ENCODE results near the gene FARP1. TPM values are rescaled to one million over a fixed set of nuclear protein-coding genes. Genes with fewer than 3 reads are reported as not detected.

FARP1 gene
- total RNA-seq, 2 donors from 2014 or later, result 0.76 to 0.87 TPM

GRCh38 chr13:98187965-98188261, 45.0 kb downstream of the FARP1 start:
- Mint-ChIP-seq H3K27ac (no peak overlapping the region), H3K27me3 (peaks cover 26% of the 10 kb centered on the region), H3K4me3 (no peak overlapping the region), H3K4me1 (no peaks in the 10 kb centered on the region), H3K36me3 (ENCODE audit: low read depth) (peaks cover 2% of the 10 kb centered on the region)
- ATAC-seq (no peak), DNase-seq (no peak)
- no peaks in the 10 kb centered on the region for H3K9me3 ChIP-seq (ENCODE audit: control insufficient read depth, low read length, poor library complexity, severe bottlenecking)

DNA sequence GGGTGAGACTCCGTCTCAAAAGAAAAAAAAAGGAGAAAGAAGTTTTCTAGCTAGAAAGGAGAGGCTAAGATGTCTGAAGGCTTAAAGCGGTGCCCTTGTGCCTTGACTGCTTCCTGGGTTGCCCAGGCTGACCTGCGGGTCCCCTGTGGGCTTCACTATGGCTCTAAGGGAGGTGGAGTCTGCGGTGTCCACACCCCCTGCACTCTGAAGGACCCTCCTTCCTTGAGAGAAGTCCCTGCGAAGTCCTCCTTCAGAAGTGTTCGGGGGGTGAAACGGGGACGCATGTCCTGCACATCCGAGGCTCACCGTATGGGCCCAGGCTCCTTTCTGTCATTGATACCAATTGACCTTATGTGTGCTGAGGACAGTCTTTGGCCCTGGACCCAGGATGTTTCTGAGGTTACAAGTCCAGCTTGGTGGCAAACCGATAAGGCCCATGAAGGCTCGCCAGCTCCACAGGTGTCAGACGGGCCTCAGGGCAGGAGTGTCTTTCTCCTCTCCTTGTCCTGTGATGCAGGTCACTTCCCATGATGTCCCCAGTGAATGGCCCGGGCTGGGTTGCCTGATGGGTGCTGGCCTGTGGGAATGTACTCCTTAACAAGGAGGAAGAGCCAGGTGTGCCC, 45.8 kb downstream of the FARP1 start:
- ATAC-seq (no peak), DNase-seq (no peak)
- Mint-ChIP-seq H3K36me3 (ENCODE audit: low read depth) (peaks cover 2% of the 10 kb centered on the region), H3K4me3 (no peak overlapping the region), H3K27ac (no peak overlapping the region), H3K27me3 (peaks cover 33% of the 10 kb centered on the region), H3K4me1 (no peaks in the 10 kb centered on the region)
- no peaks in the 10 kb centered on the region for H3K9me3 ChIP-seq (ENCODE audit: control insufficient read depth, low read length, poor library complexity, severe bottlenecking)

DNA sequence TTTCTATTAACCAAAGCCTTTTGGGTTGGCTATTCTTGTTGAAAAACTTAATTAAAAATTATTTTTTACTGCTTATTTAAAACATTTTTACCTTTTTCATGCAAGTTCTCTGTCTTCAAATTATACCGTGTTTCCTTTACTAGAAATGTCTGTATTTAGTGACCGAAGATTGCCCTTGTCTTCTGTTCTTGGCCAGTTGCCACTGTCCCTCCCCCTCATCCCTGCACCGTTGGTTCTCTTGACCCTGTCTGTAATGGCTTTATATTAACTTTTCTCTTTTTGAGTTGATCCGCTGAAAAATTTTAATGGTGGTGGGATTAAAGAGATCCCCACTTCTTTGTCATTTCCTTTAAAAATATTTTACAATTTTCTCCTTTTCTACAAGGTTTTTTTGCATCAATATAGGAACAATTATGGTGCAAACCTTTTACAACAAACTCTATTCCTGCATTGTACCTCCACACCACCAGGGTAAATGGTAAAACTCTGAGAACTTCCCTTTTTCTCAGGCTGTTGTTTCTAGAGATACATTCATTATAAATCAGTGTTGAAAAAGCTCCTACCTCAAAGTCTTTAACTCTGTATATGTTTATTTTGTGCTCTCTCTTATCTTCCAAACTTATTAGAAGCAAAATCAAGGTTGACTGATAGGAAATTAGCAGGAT, 47.1 kb downstream of the FARP1 start:
- no peak overlapping the region for H3K27ac Mint-ChIP-seq
- H3K9me3 ChIP-seq (ENCODE audit: control insufficient read depth, low read length, poor library complexity, severe bottlenecking), result no peaks in the 10 kb centered on the region
- H3K4me1 Mint-ChIP-seq, result no peaks in the 10 kb centered on the region
- H3K27me3 Mint-ChIP-seq, result peaks cover 29% of the 10 kb centered on the region
- no peak overlapping the region for H3K4me3 Mint-ChIP-seq
- no peak for ATAC-seq
- no peak for DNase-seq
- H3K36me3 Mint-ChIP-seq (ENCODE audit: low read depth), result peaks cover 2% of the 10 kb centered on the region

- Mint-ChIP-seq H3K4me1 (no peaks in the 10 kb centered on the region), H3K4me3 (no peak overlapping the region), H3K27ac (no peak overlapping the region), H3K36me3 (ENCODE audit: low read depth) (peaks cover 2% of the 10 kb centered on the region), H3K27me3 (peaks cover 35% of the 10 kb centered on the region)
- ATAC-seq (no peak), DNase-seq (no peak)
- no peaks in the 10 kb centered on the region for H3K9me3 ChIP-seq (ENCODE audit: control insufficient read depth, low read length, poor library complexity, severe bottlenecking)
Measured at GRCh38 chr13:98190889-98191444, 48.1 kb downstream of the FARP1 start.

DNA sequence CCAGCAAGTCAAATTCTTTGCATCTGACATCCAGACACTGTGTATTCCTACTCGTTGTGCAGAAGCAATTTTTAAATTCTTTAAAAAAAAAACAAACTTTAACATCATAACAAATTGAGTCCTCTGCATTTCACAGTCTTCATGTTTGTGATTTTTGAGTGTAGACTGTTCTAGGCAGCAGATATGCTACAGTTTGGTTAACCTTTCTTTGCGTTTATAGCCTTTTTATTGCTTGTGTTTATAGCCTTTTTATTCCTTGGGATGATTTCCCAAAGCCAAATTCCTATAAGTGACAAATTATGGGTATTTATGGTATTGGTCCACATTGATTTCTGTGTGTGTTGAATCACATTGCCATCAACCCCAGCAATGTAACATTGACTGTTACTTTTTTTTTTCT, 49.1 kb downstream of the FARP1 start:
- Mint-ChIP-seq H3K4me3 (no peak overlapping the region), H3K4me1 (no peaks in the 10 kb centered on the region), H3K27ac (no peak overlapping the region), H3K36me3 (ENCODE audit: low read depth) (no peaks in the 10 kb centered on the region), H3K27me3 (peaks cover 27% of the 10 kb centered on the region)
- H3K9me3 ChIP-seq (ENCODE audit: control insufficient read depth, low read length, poor library complexity, severe bottlenecking), result no peaks in the 10 kb centered on the region
- ATAC-seq, result no peak
- no peak for DNase-seq

DNA sequence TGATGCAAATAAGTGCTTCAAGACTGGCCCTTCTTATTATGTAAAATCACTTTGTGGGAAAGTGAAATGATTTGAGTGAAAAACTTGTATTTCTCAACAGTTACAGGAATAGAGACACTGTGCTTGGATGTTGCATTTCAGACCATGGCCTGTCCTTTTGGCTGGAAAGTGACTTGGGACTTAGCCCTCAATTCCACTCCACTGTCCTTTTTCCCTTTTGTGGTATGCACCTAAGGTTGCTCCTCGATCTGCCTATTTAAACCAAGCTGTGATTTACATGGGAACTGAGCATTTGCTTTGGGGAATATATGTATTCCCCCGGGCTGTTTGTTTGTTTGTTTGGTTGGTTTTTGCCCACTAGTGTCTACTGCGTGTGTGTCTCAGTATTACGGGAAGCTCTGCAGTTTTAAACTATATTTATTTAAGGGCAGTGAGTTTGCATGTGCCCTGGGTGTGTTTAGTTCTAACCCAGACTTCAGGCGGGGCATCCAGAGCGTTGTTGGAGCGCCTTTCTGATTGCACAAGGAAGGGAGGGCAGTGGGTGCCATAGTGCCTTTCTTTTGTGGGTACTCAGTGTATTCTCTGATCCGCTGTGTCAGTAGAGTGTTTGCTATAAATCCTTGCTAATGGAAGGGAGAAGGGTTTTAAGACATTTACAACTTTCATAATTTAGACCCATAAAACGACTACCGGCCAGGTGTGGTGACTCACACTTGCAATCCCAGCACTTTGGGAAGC, 52.3 kb downstream of the FARP1 start:
- ATAC-seq, result no peak
- Mint-ChIP-seq H3K36me3 (ENCODE audit: low read depth) (no peaks in the 10 kb centered on the region), H3K27ac (no peak overlapping the region), H3K4me1 (no peaks in the 10 kb centered on the region), H3K27me3 (peaks cover 22% of the 10 kb centered on the region), H3K4me3 (no peak overlapping the region)
- DNase-seq, result no peak
- no peaks in the 10 kb centered on the region for H3K9me3 ChIP-seq (ENCODE audit: control insufficient read depth, low read length, poor library complexity, severe bottlenecking)

DNA sequence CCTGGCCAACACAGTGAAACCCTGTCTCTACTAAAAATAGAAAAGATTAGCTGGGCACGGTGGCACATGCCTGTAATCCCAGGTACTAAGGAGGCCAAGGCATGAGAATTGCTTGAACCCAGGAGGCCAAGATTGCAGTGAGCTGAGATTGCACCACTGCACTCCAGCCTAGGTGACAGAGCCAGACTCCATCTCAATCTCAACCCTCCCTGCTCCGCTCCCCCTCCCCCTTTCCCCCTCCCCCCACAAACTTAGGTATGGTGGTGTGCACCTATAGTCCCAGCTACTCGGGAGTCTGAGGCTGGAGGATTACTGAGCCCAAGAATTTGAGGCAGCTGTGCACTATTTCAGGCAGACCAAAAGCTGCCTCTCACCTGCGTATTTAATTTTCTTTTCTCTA, 55.8 kb downstream of the FARP1 start:
- no peak overlapping the region for H3K27ac Mint-ChIP-seq
- no peak for DNase-seq
- H3K36me3 Mint-ChIP-seq (ENCODE audit: low read depth), result no peaks in the 10 kb centered on the region
- no peaks in the 10 kb centered on the region for H3K9me3 ChIP-seq (ENCODE audit: control insufficient read depth, low read length, poor library complexity, severe bottlenecking)
- peaks cover 13% of the 10 kb centered on the region for H3K27me3 Mint-ChIP-seq
- no peak overlapping the region for H3K4me3 Mint-ChIP-seq
- no peak for ATAC-seq
- H3K4me1 Mint-ChIP-seq, result no peaks in the 10 kb centered on the region

- no peak for DNase-seq
- H3K27ac Mint-ChIP-seq, result no peak overlapping the region
- peaks cover 13% of the 10 kb centered on the region for H3K27me3 Mint-ChIP-seq
- no peaks in the 10 kb centered on the region for H3K36me3 Mint-ChIP-seq (ENCODE audit: low read depth)
- no peak for ATAC-seq
- H3K4me3 Mint-ChIP-seq, result no peak overlapping the region
- no peaks in the 10 kb centered on the region for H3K4me1 Mint-ChIP-seq
- no peaks in the 10 kb centered on the region for H3K9me3 ChIP-seq (ENCODE audit: control insufficient read depth, low read length, poor library complexity, severe bottlenecking)
Measured at GRCh38 chr13:98199480-98199879, 56.6 kb downstream of the FARP1 start.

- Mint-ChIP-seq H3K4me3 (no peak overlapping the region), H3K4me1 (no peaks in the 10 kb centered on the region), H3K36me3 (ENCODE audit: low read depth) (no peaks in the 10 kb centered on the region), H3K27ac (no peak overlapping the region), H3K27me3 (peaks cover 10% of the 10 kb centered on the region)
- DNase-seq (no peak), ATAC-seq (no peak)
- H3K9me3 ChIP-seq (ENCODE audit: control insufficient read depth, low read length, poor library complexity, severe bottlenecking), result no peaks in the 10 kb centered on the region
Measured at GRCh38 chr13:98200211-98200878, 57.5 kb downstream of the FARP1 start.

- ATAC-seq, result no peak
Measured at GRCh38 chr13:98201189-98201588, 58.3 kb downstream of the FARP1 start.

DNA sequence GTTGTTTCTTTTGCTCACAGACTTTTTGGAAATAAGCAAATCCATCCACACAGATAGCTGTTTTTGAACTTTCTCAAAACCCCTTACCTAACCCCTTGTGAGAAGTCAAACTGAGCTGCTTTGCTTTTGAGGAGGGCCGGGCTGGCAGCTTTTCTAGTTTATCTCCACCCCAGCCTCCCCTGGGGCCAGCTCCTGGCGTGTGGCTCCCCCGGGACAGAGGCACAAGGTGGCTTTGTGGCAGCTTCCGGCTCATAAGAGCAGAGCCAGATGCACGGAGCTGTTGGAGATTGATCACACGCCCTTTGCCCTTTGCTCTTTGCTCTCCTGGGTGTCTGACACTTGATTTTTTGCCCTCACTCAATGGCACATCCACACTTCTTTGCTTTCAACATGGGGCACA, 59.1 kb downstream of the FARP1 start:
- Mint-ChIP-seq H3K27me3 (peaks cover 6% of the 10 kb centered on the region), H3K27ac (no peak overlapping the region), H3K36me3 (ENCODE audit: low read depth) (no peaks in the 10 kb centered on the region), H3K4me1 (no peaks in the 10 kb centered on the region), H3K4me3 (no peak overlapping the region)
- DNase-seq, result no peak
- no peaks in the 10 kb centered on the region for H3K9me3 ChIP-seq (ENCODE audit: control insufficient read depth, low read length, poor library complexity, severe bottlenecking)
- ATAC-seq, result no peak

More at GRCh38 chr13:98201189-98201588, 58.3 kb downstream of the FARP1 start:
- DNase-seq, result no peak
- Mint-ChIP-seq H3K4me1 (no peaks in the 10 kb centered on the region), H3K27ac (no peak overlapping the region), H3K4me3 (no peak overlapping the region), H3K27me3 (peaks cover 6% of the 10 kb centered on the region), H3K36me3 (ENCODE audit: low read depth) (no peaks in the 10 kb centered on the region)
- no peaks in the 10 kb centered on the region for H3K9me3 ChIP-seq (ENCODE audit: control insufficient read depth, low read length, poor library complexity, severe bottlenecking)

DNA sequence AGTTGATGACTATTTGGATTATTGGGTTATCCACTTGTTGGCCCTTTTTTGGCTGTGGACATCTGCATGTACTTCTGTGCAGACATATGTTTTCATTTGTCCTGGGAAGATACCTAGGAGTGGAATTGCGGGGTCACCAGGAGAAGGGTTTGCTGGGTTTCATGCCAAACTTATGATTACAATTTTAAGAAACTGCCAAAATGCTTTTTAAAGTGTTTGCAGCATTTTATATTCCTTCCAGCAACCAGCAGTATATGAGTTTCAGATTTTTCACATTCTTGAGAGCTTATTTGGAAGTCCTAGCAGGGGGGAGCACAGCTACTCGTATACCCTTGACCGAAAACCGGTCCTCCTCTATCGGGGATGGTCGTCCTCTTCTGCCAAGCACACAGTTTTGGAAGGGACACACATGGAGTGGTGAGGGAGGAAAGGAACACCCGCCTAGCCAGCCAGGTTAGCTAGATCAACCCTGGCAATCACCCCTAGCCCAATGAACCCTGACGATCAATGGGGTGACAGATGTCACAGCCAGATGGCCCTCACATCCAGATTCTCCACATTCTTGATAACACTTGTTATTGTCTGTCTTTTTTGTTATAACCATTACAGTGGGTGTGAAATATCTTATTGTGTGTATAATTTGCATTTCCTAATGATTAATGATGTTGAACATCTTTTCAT, 60.9 kb downstream of the FARP1 start:
- no peak for ATAC-seq
- no peak for DNase-seq
- H3K9me3 ChIP-seq (ENCODE audit: control insufficient read depth, low read length, poor library complexity, severe bottlenecking), result no peaks in the 10 kb centered on the region
- Mint-ChIP-seq H3K27me3 (peaks cover 6% of the 10 kb centered on the region), H3K36me3 (ENCODE audit: low read depth) (no peaks in the 10 kb centered on the region), H3K27ac (no peak overlapping the region), H3K4me3 (no peak overlapping the region), H3K4me1 (no peaks in the 10 kb centered on the region)

DNA sequence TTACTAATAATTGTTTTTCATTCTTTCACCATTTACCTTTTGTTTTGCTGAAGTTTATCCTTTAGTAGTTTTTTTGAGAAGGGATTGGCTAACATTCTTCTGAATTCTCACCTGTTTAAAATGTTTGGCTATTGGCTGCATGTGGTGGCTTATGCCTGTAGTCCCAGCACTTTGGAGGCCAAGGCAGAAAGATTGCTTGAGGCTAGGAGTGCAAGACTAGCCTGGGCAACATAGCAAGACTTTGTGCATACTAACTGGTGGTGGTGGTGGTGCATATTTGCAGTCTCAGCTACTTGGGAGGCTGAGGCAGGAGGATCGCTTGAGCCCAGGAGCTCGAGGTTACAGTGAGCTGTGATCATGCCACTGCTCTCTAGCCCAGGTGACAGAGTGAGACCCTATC, 61.7 kb downstream of the FARP1 start:
- Mint-ChIP-seq H3K36me3 (ENCODE audit: low read depth) (no peaks in the 10 kb centered on the region), H3K27me3 (peaks cover 6% of the 10 kb centered on the region), H3K4me1 (no peaks in the 10 kb centered on the region), H3K27ac (no peak overlapping the region), H3K4me3 (no peak overlapping the region)
- ATAC-seq (no peak), DNase-seq (no peak)
- H3K9me3 ChIP-seq (ENCODE audit: control insufficient read depth, low read length, poor library complexity, severe bottlenecking), result no peaks in the 10 kb centered on the region

Measured in T-helper 17 cell (primary cell).